Fibroblast of skin of left quadriceps (primary cell): ENCODE results near the gene GRAMD2A.
A peak's percentile ranks its signal among the peaks of the same experiment; 100 is the strongest.

Experiments
- DNase-seq, 2 experiments: peaks; one replicate each; pipeline ENCODE4 v3.0.0-alpha.2; 2013; ENCODE audit warnings: low read depth in 2 of 2

The GRAMD2A gene

GRCh38 chr15:72197460-72198355 is at the start of gene GRAMD2A:
GRAMD2A (minus strand) TSS chr15:72197787.
- no peak for DNase-seq

- no peak for DNase-seq
Observed at GRCh38 chr15:72242775-72243370, 45.3 kb upstream of the GRAMD2A start.

GRCh38 chr15:72239652-72240051 is 42.1 kb upstream of the GRAMD2A start:
- no peak for DNase-seq

GRCh38 chr15:72238586-72238985 is 41.0 kb upstream of the GRAMD2A start:
- no peak for DNase-seq

GRCh38 chr15:72237853-72238224 is 40.3 kb upstream of the GRAMD2A start:
- no peak for DNase-seq

- DNase-seq, result peak; percentile 96 to 97
Observed at GRCh38 chr15:72237029-72237852, 39.7 kb upstream of the GRAMD2A start.

GRCh38 chr15:72236381-72237003 is 38.9 kb upstream of the GRAMD2A start:
- DNase-seq, result no peak

GRCh38 chr15:72235298-72235697 is 37.7 kb upstream of the GRAMD2A start:
- DNase-seq, result no peak

- DNase-seq, result no peak
Observed at GRCh38 chr15:72233769-72234168, 36.2 kb upstream of the GRAMD2A start.

- DNase-seq, result peak in 1 of 2 experiments; percentile 32
Observed at GRCh38 chr15:72231833-72232478, 34.4 kb upstream of the GRAMD2A start.

GRCh38 chr15:72231066-72231832 is 33.7 kb upstream of the GRAMD2A start, which contains the start of gene PKM:
PKM (minus strand) TSS chr15:72231190; CDS start chr15:72219097, 12,093 bp downstream.
- DNase-seq, result peak; percentile 95 to 96

GRCh38 chr15:72230197-72231065 is 32.8 kb upstream of the GRAMD2A start:
- DNase-seq, result peak; percentile 82 to 86

- no peak for DNase-seq
Observed at GRCh38 chr15:72229947-72230196, 32.3 kb upstream of the GRAMD2A start.

GRCh38 chr15:72229076-72229946 is 31.7 kb upstream of the GRAMD2A start:
- peak in 1 of 2 experiments; percentile 15 for DNase-seq

GRCh38 chr15:72227720-72228119 is 30.1 kb upstream of the GRAMD2A start:
- no peak for DNase-seq

- peak; percentile 48 to 56 for DNase-seq
Observed at GRCh38 chr15:72227192-72227586, 29.6 kb upstream of the GRAMD2A start.

- DNase-seq, result no peak
Observed at GRCh38 chr15:72223278-72223677, 25.7 kb upstream of the GRAMD2A start.

- no peak for DNase-seq
Observed at GRCh38 chr15:72222393-72222792, 24.8 kb upstream of the GRAMD2A start.

GRCh38 chr15:72220687-72221086 is 23.1 kb upstream of the GRAMD2A start:
- no peak for DNase-seq
